ENCODE data around the gene GRIN2B.

DNA sequence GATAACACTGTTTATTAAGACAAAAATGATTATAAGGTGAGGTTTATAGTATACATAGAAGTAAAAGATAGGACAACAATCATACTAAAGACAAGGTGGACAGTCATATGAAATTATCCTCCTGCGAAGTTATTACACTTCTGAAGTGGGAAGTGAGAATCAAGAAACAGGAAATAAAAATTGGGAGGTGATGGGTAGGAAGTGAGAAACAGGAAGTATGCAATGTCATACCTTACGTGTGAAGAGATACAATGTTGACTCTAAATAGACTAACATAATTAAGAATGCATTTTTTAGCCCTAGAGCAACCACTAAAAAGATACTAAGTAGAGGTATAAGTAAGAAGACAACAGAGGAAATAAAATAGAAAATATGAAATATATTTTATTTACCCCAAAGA is 43.7 kb downstream of the GRIN2B start:
- TF ChIP-seq, protein P1, sequence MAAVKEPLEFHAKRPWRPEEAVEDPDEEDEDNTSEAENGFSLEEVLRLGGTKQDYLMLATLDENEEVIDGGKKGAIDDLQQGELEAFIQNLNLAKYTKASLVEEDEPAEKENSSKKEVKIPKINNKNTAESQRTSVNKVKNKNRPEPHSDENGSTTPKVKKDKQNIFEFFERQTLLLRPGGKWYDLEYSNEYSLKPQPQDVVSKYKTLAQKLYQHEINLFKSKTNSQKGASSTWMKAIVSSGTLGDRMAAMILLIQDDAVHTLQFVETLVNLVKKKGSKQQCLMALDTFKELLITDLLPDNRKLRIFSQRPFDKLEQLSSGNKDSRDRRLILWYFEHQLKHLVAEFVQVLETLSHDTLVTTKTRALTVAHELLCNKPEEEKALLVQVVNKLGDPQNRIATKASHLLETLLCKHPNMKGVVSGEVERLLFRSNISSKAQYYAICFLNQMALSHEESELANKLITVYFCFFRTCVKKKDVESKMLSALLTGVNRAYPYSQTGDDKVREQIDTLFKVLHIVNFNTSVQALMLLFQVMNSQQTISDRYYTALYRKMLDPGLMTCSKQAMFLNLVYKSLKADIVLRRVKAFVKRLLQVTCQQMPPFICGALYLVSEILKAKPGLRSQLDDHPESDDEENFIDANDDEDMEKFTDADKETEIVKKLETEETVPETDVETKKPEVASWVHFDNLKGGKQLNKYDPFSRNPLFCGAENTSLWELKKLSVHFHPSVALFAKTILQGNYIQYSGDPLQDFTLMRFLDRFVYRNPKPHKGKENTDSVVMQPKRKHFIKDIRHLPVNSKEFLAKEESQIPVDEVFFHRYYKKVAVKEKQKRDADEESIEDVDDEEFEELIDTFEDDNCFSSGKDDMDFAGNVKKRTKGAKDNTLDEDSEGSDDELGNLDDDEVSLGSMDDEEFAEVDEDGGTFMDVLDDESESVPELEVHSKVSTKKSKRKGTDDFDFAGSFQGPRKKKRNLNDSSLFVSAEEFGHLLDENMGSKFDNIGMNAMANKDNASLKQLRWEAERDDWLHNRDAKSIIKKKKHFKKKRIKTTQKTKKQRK (IDR thresholded peaks at IDR 0.05; ENCODE audit: borderline replicate concordance, low read depth, low read length): no peak
- no peak for TF ChIP-seq NR2F6 (CRISPR knock-in tag; IDR thresholded peaks at IDR 0.05)
- no peak for TF ChIP-seq TEAD4 (IDR thresholded peaks at IDR 0.05; ENCODE audit: low read length)
- no peak for TF ChIP-seq TEAD4 (CRISPR knock-in tag; IDR thresholded peaks at IDR 0.05; ENCODE audit: borderline replicate concordance)
- TF ChIP-seq ZNF263 (CRISPR knock-in tag; IDR thresholded peaks at IDR 0.05; ENCODE audit: borderline replicate concordance): no peak
- TF ChIP-seq, protein P2, sequence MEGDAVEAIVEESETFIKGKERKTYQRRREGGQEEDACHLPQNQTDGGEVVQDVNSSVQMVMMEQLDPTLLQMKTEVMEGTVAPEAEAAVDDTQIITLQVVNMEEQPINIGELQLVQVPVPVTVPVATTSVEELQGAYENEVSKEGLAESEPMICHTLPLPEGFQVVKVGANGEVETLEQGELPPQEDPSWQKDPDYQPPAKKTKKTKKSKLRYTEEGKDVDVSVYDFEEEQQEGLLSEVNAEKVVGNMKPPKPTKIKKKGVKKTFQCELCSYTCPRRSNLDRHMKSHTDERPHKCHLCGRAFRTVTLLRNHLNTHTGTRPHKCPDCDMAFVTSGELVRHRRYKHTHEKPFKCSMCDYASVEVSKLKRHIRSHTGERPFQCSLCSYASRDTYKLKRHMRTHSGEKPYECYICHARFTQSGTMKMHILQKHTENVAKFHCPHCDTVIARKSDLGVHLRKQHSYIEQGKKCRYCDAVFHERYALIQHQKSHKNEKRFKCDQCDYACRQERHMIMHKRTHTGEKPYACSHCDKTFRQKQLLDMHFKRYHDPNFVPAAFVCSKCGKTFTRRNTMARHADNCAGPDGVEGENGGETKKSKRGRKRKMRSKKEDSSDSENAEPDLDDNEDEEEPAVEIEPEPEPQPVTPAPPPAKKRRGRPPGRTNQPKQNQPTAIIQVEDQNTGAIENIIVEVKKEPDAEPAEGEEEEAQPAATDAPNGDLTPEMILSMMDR (IDR thresholded peaks at IDR 0.05 in 2 of 3, conservative IDR thresholded peaks at IDR 0.05 in 1 of 3; ENCODE audit: insufficient read depth in 2 of 3, low read depth in 1 of 3, low read length in 3 of 3): no peak
- TF ChIP-seq PHF8 (IDR thresholded peaks at IDR 0.05; ENCODE audit: borderline replicate concordance, low read length): no peak
- no peak for TF ChIP-seq WHSC1 (IDR thresholded peaks at IDR 0.05; ENCODE audit: low read length)
- TF ChIP-seq EP300 (IDR thresholded peaks at IDR 0.05; ENCODE audit: low read length): no peak
